ENCODE results near the gene SHLD1.
"Not testable (repeated sequence)": the region's sequence is repeated elsewhere in the genome, so short reads cannot be mapped to it uniquely, and the experiment has no call there.

Gene SHLD1

GRCh38 chr20:5737966-5738365 is 12.2 kb upstream of the SHLD1 start:
- DNase-seq, result no peak

- not testable (repeated sequence) for DNase-seq
Observed at GRCh38 chr20:5740643-5741042, 9.6 kb upstream of the SHLD1 start.

GRCh38 chr20:5741089-5741488 is 9.1 kb upstream of the SHLD1 start:
- DNase-seq, result no peak

- no peak for DNase-seq
Observed at GRCh38 chr20:5742041-5742440, 8.2 kb upstream of the SHLD1 start.

GRCh38 chr20:5745416-5746030 is 4.7 kb upstream of the SHLD1 start:
- DNase-seq, result no peak

GRCh38 chr20:5746064-5746463 is 4.1 kb upstream of the SHLD1 start:
- DNase-seq, result no peak

- no peak for DNase-seq
Observed at GRCh38 chr20:5748246-5748645, 2.0 kb upstream of the SHLD1 start.

- not testable (repeated sequence) for DNase-seq
Observed at GRCh38 chr20:5749512-5749951, 669 bp upstream of the SHLD1 start.

- DNase-seq, result no peak
Observed at GRCh38 chr20:5751856-5752255, 1.7 kb downstream of the SHLD1 start.

- DNase-seq, result no peak
Observed at GRCh38 chr20:5753814-5754213, 3.6 kb downstream of the SHLD1 start.

GRCh38 chr20:5757949-5758348 is 7.7 kb downstream of the SHLD1 start:
- DNase-seq, result no peak

GRCh38 chr20:5766085-5766764 is 16.0 kb downstream of the SHLD1 start:
- no peak for DNase-seq

GRCh38 chr20:5767493-5768098 is 17.4 kb downstream of the SHLD1 start:
- DNase-seq, result no peak

- no peak for DNase-seq
Observed at GRCh38 chr20:5770231-5770986, 20.2 kb downstream of the SHLD1 start.

GRCh38 chr20:5770987-5771318 is 20.8 kb downstream of the SHLD1 start:
- DNase-seq, result no peak

GRCh38 chr20:5772704-5773103 is 22.5 kb downstream of the SHLD1 start:
- DNase-seq, result no peak

- no peak for DNase-seq
Observed at GRCh38 chr20:5773589-5773988, 23.4 kb downstream of the SHLD1 start.

- DNase-seq, result no peak
Observed at GRCh38 chr20:5776077-5776476, 25.9 kb downstream of the SHLD1 start.

- DNase-seq, result no peak
Observed at GRCh38 chr20:5779071-5779900, 29.1 kb downstream of the SHLD1 start.

GRCh38 chr20:5780846-5781217 is 30.6 kb downstream of the SHLD1 start:
- no peak for DNase-seq

GRCh38 chr20:5781367-5781766 is 31.2 kb downstream of the SHLD1 start:
- not testable (repeated sequence) for DNase-seq

GRCh38 chr20:5781798-5782750 is 31.9 kb downstream of the SHLD1 start:
- no peak for DNase-seq

Measured in NCI-H2107 (cell line).